ENCODE measurements around the gene IGF2.

DNA sequence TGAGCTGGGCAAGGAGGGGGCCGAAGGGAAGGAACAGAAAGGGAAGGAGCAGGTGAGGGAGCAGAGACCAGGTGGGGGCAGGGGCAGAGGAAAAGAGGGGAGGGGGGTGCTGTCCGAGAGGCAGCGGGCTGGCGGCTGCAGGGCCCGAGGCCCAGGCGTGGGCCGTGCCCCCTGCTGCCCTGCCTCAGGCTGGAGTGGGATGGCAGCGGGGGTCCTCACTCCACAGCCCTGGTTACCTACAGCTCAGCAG is 2.3 kb downstream of the IGF2 start:
- TF ChIP-seq, protein P1, sequence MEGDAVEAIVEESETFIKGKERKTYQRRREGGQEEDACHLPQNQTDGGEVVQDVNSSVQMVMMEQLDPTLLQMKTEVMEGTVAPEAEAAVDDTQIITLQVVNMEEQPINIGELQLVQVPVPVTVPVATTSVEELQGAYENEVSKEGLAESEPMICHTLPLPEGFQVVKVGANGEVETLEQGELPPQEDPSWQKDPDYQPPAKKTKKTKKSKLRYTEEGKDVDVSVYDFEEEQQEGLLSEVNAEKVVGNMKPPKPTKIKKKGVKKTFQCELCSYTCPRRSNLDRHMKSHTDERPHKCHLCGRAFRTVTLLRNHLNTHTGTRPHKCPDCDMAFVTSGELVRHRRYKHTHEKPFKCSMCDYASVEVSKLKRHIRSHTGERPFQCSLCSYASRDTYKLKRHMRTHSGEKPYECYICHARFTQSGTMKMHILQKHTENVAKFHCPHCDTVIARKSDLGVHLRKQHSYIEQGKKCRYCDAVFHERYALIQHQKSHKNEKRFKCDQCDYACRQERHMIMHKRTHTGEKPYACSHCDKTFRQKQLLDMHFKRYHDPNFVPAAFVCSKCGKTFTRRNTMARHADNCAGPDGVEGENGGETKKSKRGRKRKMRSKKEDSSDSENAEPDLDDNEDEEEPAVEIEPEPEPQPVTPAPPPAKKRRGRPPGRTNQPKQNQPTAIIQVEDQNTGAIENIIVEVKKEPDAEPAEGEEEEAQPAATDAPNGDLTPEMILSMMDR (IDR thresholded peaks at IDR 0.05; ENCODE audit: insufficient read depth, low read depth, low read length), result no peak
- no peak for TF ChIP-seq EZH2 (IDR thresholded peaks at IDR 0.05; ENCODE audit: insufficient read depth, low read length)

Data from astrocyte (in vitro differentiated cells and primary cell).